Gastrocnemius medialis (tissue), 4 donors: ENCODE data around the gene SLC6A17.

ENCODE experiments used
- CTCF ChIP-seq, 5 experiments: fragments of 450-650 bp in 3 of 5; fragments of 200-600 bp in 2 of 5; sonication (generic) in 2 of 5; IDR thresholded peaks in 4 of 5; conservative IDR thresholded peaks in 1 of 5; 1 replicate in 4 of 5; 2 replicates in 1 of 5; pipeline ENCODE4 v1.5.1; 2016 to 2019; ENCODE audit warnings: antibody characterized with exemption in 5 of 5, mild to moderate bottlenecking in 3 of 5, moderate library complexity in 3 of 5
- POLR2A ChIP-seq, 2 donors: fragments of 450-650 bp; IDR thresholded peaks; one replicate each; pipeline ENCODE4 v1.6.1; 2017; ENCODE audit warnings: antibody characterized with exemption in 2 of 2, mild to moderate bottlenecking in 2 of 2, moderate library complexity in 2 of 2

DNA sequence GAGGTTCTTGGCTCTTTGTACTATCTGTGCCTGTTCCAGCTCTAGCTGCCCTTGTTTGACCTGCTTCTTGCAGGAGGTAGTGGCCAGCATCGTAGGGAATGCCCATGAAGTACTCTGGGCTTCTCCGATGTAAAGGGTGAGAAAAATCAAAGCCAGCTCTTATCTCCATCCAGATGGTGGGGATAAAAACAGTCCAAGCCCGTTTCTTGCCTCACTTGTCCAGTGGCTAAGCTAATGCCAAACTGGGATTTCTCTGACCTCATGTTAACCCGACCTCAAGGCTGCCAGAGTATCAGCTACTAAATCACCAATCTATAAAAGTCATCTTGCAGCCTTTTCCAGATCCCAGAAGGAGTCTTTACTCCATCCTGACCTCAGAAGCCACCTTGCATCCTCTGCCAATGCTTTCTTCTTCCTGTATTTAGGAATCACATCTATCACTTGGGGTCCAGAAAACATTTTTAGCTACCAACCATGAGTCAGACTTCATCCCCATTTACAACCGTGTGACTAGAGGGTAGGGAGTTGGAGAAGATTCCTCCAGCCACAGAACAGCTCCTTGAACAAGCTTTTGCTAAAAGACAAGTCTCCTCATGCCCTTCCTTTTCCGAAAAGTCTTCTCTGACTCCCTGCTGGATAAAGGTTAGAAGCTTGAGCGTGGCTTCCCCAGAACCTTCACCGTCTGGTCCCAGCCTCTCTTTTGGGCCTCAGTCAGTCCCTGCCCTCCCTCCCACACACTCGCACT lies 95.8 kb downstream of the SLC6A17 start:
- TF ChIP-seq CTCF (IDR thresholded peaks at IDR 0.05 in 4 of 5, conservative IDR thresholded peaks at IDR 0.05 in 1 of 5) (no peak), POLR2A (IDR thresholded peaks at IDR 0.05) (no peak)
